GM18499 (cell line): Measurements from ENCODE around the gene FSCN2.
"Not testable (repeated sequence)": the region's sequence is repeated elsewhere in the genome, so short reads cannot be mapped to it uniquely, and the experiment has no call there.

Experiments used
- ATAC-seq: cut with Tn5 transposase; IDR thresholded peaks from one replicate; pipeline ENCODE4 v1.9.1; 2021; ENCODE audit warnings: moderate number of reproducible peaks; ENCODE audit not compliant: insufficient read depth, unreplicated experiment

The FSCN2 gene

GRCh38 chr17:81573794-81574642, 45.8 kb downstream of the FSCN2 start:
- ATAC-seq: no peak

- ATAC-seq: no peak
Observed at GRCh38 chr17:81574643-81574956, 46.4 kb downstream of the FSCN2 start.

- ATAC-seq: no peak
Observed at GRCh38 chr17:81575836-81576235, 47.7 kb downstream of the FSCN2 start.

- no peak for ATAC-seq
Observed at GRCh38 chr17:81576621-81577277, 48.6 kb downstream of the FSCN2 start.

GRCh38 chr17:81577278-81578000, 49.3 kb downstream of the FSCN2 start:
- ATAC-seq: no peak

- no peak for ATAC-seq
Observed at GRCh38 chr17:81578038-81578441, 49.9 kb downstream of the FSCN2 start.

- no peak for ATAC-seq
Observed at GRCh38 chr17:81578561-81579225, 50.5 kb downstream of the FSCN2 start.

GRCh38 chr17:81579298-81579697, 51.1 kb downstream of the FSCN2 start:
- ATAC-seq: no peak

GRCh38 chr17:81579821-81580321, 51.7 kb downstream of the FSCN2 start:
- no peak for ATAC-seq

GRCh38 chr17:81580481-81580880, 52.3 kb downstream of the FSCN2 start:
- ATAC-seq: no peak

GRCh38 chr17:81581758-81582157, 53.6 kb downstream of the FSCN2 start:
- ATAC-seq: no peak

GRCh38 chr17:81582341-81582740, 54.2 kb downstream of the FSCN2 start:
- no peak for ATAC-seq

- no peak for ATAC-seq
Observed at GRCh38 chr17:81582749-81583148, 54.6 kb downstream of the FSCN2 start.

GRCh38 chr17:81583589-81584342, 55.6 kb downstream of the FSCN2 start:
- no peak for ATAC-seq

- not testable (repeated sequence) for ATAC-seq
Observed at GRCh38 chr17:81584771-81585170, 56.6 kb downstream of the FSCN2 start.

- ATAC-seq: no peak
Observed at GRCh38 chr17:81586096-81586495, 57.9 kb downstream of the FSCN2 start.
